HG02970 (cell line): ENCODE data around the gene ZNF865.
A peak's percentile ranks its signal among the peaks of the same experiment; 100 is the strongest.

Source experiments
- ATAC-seq: cut with Tn5 transposase; IDR thresholded peaks from one replicate; pipeline ENCODE4 v1.9.1; 2021; ENCODE audit warnings: mild to moderate bottlenecking, moderate library complexity, moderate number of reproducible peaks; ENCODE audit not compliant: unreplicated experiment, low FRiP score

Gene ZNF865

GRCh38 chr19:55603115-55603514, 2.3 kb upstream of the ZNF865 start:
- ATAC-seq: no peak

GRCh38 chr19:55603581-55604292, 1.7 kb upstream of the ZNF865 start:
- no peak for ATAC-seq

- ATAC-seq: peak; percentile 73
These were observed 225 bp upstream of the ZNF865 start for GRCh38 chr19:55605207-55605636.

- ATAC-seq: no peak
These were observed 982 bp downstream of the ZNF865 start for GRCh38 chr19:55606471-55606787.

GRCh38 chr19:55606817-55607216, 1.4 kb downstream of the ZNF865 start:
- ATAC-seq: no peak

GRCh38 chr19:55609326-55609725, 3.9 kb downstream of the ZNF865 start:
- ATAC-seq: no peak

- no peak for ATAC-seq
These were observed 6.0 kb downstream of the ZNF865 start for GRCh38 chr19:55611300-55611982.

- no peak for ATAC-seq
These were observed 6.7 kb downstream of the ZNF865 start for GRCh38 chr19:55611983-55612645.

GRCh38 chr19:55613396-55613795, 7.9 kb downstream of the ZNF865 start:
- ATAC-seq: no peak

- ATAC-seq: no peak
These were observed 8.7 kb downstream of the ZNF865 start for GRCh38 chr19:55613930-55614710.

GRCh38 chr19:55614711-55615542, 9.5 kb downstream of the ZNF865 start:
- no peak for ATAC-seq

GRCh38 chr19:55615543-55616394, 10.3 kb downstream of the ZNF865 start:
- no peak for ATAC-seq

GRCh38 chr19:55616395-55616875, 11.0 kb downstream of the ZNF865 start:
- ATAC-seq: no peak

GRCh38 chr19:55617426-55617825, 12.0 kb downstream of the ZNF865 start:
- ATAC-seq: no peak

GRCh38 chr19:55618426-55618825, 13.0 kb downstream of the ZNF865 start:
- no peak for ATAC-seq

- ATAC-seq: no peak
These were observed 13.8 kb downstream of the ZNF865 start for GRCh38 chr19:55619286-55619685.

- no peak for ATAC-seq
These were observed 15.2 kb downstream of the ZNF865 start for GRCh38 chr19:55620410-55621204.

GRCh38 chr19:55621205-55621672, 15.8 kb downstream of the ZNF865 start:
- no peak for ATAC-seq
